Hypothalamus (tissue), 51 donors: ENCODE measurements around the gene SART3.
"Not testable (repeated sequence)": the region's sequence is repeated elsewhere in the genome, so short reads cannot be mapped to it uniquely, and the experiment has no call there.

Source experiments
- DNase-seq, 51 donors: peaks; one replicate each; lab custom pipeline; 2025; lab: John Stamatoyannopoulos, UW

Gene SART3

GRCh38 chr12:108564724-108565123, 3.8 kb upstream of the SART3 start:
- DNase-seq, result no peak

GRCh38 chr12:108563804-108564151, 2.8 kb upstream of the SART3 start:
- DNase-seq, result no peak

GRCh38 chr12:108563136-108563803, 2.3 kb upstream of the SART3 start:
- DNase-seq, result peak in 47 of 51 donors; percentile 2 to 86 (median 56)

DNA sequence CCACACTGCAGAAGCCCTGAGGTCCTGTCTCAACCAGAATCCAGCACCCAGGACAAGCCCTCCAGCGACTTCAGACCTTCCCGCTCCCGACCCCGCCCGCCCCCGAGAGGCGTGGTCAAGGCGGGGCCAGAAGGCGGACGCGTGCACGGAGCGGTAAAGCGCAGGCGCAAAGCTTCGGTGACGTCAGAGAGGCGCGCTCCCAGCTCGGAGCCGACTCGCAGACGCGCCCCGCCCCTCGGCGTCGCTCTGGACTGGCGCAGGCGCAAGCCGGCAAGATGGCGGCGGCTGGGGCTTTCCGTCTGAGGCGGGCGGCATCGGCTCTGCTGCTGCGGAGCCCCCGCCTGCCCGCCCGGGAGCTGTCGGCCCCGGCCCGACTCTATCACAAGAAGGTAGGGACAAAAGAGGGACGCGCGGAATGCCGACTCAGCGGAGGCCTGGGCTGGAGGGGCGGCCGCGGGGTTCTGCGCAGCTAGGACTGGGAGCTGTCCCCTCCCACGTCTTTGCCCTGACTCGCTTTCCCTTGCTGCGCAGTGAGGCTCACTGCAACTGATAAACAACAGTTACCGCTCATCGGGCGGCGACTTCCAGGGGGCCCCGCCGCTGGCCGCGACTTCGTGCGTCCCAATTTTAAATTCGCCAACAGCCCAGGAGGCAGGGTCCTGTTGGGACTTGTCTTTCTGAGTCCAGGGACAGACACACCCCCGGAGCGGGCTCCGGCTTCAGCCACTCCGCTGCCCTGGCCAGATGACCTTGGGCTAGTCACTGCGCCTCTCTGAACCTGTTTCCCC, 1.6 kb upstream of the SART3 start, which contains the start of gene ISCU:
Gene ISCU, plus strand, starts transcription at position 249 of the 788 bp plus-strand sequence. Its CDS starts 27 bp downstream, at position 276.
- DNase-seq, result peak; percentile 74 to 99 (median 96)

GRCh38 chr12:108561852-108562347, 927 bp upstream of the SART3 start:
- no peak for DNase-seq

GRCh38 chr12:108560321-108560721, 652 bp downstream of the SART3 start:
- no peak for DNase-seq

- no peak for DNase-seq
These were observed 1.2 kb downstream of the SART3 start for GRCh38 chr12:108559748-108560147.

DNA sequence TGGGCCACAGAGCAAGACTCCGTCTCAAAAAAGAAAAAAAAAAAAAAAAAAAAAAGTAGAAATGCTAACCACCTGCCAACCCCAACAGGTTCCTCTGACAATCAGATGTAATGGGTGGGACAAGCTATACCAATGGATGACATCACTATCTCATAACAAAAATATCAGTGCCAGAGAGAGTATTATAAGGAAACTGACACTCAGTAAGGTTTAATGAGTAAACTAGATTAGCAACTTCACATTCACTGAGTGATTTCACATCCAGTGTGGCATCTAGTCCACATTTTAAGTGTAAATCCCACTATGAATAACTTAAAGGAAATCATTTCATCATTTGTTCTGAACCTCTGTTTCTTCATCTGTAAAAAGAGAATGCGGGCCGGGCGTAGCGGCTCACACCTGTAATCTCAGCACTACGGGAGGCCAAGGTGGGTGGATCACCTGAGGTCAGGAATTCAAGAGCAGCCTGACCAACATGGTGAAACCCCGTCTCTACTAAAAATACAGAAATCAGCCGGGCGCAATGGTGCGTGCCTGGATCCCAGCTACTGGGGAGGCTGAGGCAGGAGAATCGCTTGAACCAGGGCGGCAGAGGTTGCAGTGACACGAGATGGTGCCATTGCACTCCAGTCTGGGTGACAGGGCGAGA, 1.8 kb downstream of the SART3 start:
- no peak for DNase-seq

GRCh38 chr12:108555383-108555782, 5.6 kb downstream of the SART3 start:
- DNase-seq, result not testable (repeated sequence)

- no peak for DNase-seq
These were observed 7.2 kb downstream of the SART3 start for GRCh38 chr12:108553799-108554198.

GRCh38 chr12:108551535-108551934, 9.4 kb downstream of the SART3 start:
- no peak for DNase-seq

DNA sequence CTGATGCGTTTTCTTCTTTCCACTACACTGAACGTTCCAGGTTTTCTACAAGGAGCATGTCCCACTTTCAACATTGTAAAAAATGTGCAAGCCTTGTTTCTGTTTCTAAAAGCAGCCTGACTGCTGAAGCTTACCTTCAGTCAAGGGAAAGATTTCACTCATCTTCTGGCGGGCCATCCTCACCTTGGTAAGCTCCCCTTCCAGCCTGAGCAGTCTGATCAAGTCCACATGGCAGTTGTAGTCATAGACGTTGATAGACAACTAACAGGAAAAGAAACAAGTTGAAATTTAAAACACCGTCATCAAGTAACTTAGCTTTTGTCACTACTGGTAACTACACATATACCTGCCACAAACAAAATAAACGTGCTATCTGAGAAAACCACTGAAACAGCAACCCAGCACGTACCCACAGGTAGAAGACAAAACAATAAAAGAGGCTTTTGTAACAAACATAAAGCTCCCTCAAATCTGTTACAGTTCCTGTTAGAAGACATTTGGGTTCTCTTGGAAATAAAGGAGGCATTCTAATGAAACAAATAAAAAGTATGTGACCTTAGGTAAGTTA, 11.9 kb downstream of the SART3 start:
- DNase-seq, result no peak

DNA sequence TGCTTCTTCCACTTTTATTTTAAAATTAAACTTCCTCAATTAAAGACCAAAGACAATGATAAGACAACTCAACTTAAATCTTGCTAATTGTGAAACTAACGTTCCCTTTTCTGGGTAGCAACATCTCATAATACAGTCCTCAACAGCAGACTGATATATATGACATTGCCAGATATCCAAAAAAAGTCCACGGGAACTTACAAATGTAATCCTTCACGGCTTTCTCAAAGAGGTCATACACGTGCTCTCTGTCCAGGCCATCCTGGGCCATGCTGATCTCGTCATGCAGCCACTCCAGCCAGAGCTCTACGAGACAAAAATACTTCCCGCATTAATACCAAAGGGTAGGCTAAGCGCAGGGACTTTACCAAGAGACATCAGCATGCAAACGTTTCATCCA, 13.3 kb downstream of the SART3 start:
- DNase-seq, result no peak

DNA sequence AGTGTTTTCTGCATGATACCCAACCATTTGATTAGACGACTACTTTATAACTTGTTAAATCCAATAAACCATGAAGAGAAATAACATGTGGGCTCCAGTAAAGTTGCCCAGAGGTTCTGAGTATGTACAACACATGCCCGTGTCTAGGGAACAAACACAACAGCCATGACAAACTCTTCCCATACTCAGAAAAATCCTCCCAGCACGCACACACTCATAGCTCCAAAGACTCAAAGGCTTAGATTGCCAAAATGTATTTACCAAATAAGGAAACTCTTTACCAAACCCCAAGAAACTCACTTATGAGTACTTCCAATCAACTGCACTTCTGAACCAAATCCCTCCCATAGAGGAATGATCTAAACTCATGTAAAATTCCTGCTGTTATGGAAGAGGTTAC, 17.3 kb downstream of the SART3 start:
- no peak for DNase-seq

- DNase-seq, result no peak
These were observed 18.7 kb downstream of the SART3 start for GRCh38 chr12:108542320-108542719.

GRCh38 chr12:108538616-108539195, 22.3 kb downstream of the SART3 start:
- no peak for DNase-seq

DNA sequence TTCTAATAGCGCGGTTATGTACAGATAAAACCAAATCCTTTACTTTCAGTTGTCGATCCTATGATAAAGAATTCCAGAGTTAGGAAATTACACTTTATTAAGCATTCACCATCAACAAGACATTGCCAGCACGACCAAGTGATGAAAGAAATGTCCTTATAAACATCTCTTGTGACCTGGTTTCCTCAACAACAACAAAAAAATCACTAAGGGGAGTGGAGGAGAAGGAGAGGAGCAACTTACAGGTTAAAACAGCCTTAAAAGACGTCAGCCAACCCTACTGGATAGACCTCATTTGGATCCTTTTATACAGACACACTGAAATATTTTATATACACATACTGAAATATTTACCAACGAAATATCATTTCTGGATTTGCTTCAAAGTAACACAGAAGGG, 22.8 kb downstream of the SART3 start:
- DNase-seq, result no peak

DNA sequence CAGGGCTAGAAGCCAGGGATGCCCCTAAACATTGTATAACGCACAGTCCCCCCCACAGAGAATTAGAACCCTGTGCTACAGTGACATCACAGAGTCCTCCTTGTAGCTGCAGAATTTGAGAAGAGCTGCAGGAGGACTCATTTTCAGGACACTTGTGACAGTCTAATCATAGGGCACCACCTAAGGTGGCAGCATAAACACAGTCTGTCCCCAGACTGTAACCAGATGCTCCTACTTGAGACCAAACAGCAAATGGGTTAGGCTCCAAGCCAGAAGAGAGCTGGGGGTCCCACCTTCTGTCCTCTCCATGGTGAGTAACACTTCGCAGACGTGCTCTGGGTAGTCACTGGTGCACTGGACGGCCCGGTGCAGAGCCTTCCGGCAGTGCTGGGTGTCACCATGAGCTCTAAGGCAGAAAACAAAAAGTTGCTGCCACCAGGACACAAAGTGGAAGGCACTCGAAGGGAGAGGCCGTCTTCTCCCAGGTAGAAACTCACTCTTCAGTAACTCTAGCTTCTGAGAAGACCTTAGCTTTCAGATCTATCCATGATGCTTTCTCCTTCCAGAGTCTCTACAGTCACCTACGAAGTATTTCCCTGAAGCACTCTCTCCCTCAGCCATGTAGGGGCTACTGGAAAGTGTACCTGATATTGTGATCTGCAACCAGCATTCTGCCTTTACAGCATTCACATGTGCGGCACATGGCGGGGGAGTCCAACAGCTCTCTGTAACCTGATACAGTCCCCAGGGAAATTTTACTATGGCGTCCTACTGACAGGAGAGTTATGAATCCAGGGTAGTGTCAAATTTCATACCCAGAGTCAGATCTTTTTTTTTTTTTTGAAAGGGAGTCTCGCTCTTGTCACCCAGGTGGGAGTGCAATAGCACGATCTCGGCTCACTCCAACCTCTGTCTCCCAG, 28.8 kb downstream of the SART3 start:
- DNase-seq, result no peak

DNA sequence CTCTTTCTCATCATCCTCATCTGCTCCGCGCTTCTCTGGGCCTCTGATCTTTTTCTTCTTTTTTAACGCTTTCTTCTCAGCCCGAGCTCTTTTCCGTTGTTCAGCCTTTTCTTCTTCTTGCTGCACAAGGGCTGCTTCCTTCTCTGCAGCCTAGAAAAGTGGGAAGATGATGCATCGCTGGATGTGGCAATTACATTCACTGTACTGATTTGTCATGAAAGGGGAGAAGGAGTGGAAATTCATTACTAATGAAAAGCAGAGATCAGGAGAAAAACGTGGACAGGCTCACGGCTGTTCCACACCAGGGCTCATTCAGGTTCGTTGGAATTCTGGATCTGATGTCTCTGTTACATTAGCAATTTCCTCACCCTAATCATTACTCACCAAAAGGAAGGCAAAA, 30.8 kb downstream of the SART3 start:
- no peak for DNase-seq

DNA sequence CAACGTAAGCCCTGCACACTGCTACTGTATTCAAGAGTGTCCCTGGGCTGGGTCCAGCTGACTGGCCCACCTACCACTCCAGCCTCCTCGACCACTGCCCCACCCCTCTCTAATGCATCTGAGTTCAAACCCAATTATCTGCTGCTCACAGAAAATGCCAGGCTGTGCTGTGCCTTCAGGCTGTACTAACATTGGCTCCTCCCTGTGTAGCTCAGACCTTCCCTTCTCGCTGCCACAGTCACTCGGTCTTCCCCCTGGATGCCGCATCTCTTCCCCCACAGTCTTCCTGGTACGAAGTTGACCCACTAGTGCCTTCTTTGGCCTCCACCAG, 33.8 kb downstream of the SART3 start:
- no peak for DNase-seq
